Measurements from ENCODE around the gene ADAMTS6.
"Not testable (repeated sequence)": the region's sequence is repeated elsewhere in the genome, so short reads cannot be mapped to it uniquely, and the experiment has no call there.

Gene ADAMTS6

GRCh38 chr5:65474130-65474711, 7.5 kb downstream of the ADAMTS6 start:
- DNase-seq = no peak

GRCh38 chr5:65468633-65469032, 13.1 kb downstream of the ADAMTS6 start:
- DNase-seq = no peak

GRCh38 chr5:65462139-65462705, 19.5 kb downstream of the ADAMTS6 start:
- no peak for DNase-seq

- DNase-seq = no peak
Observed at GRCh38 chr5:65461490-65461889, 20.2 kb downstream of the ADAMTS6 start.

GRCh38 chr5:65459995-65460394, 21.7 kb downstream of the ADAMTS6 start:
- DNase-seq = no peak

- no peak for DNase-seq
Observed at GRCh38 chr5:65455064-65455463, 26.7 kb downstream of the ADAMTS6 start.

- DNase-seq = no peak
Observed at GRCh38 chr5:65451436-65451835, 30.3 kb downstream of the ADAMTS6 start.

GRCh38 chr5:65446682-65447081, 35.0 kb downstream of the ADAMTS6 start:
- no peak for DNase-seq

GRCh38 chr5:65441800-65442199, 39.9 kb downstream of the ADAMTS6 start:
- DNase-seq = no peak

- no peak for DNase-seq
Observed at GRCh38 chr5:65440456-65440855, 41.3 kb downstream of the ADAMTS6 start.

GRCh38 chr5:65434122-65434521, 47.6 kb downstream of the ADAMTS6 start:
- DNase-seq = no peak

- no peak for DNase-seq
Observed at GRCh38 chr5:65426656-65427055, 55.1 kb downstream of the ADAMTS6 start.

GRCh38 chr5:65423623-65424022, 58.1 kb downstream of the ADAMTS6 start:
- DNase-seq = no peak

GRCh38 chr5:65418661-65419060, 63.1 kb downstream of the ADAMTS6 start:
- DNase-seq = no peak

GRCh38 chr5:65413822-65414221, 67.9 kb downstream of the ADAMTS6 start:
- DNase-seq = no peak

GRCh38 chr5:65412842-65413241, 68.9 kb downstream of the ADAMTS6 start:
- no peak for DNase-seq

- no peak for DNase-seq
Observed at GRCh38 chr5:65411356-65411755, 70.4 kb downstream of the ADAMTS6 start.

GRCh38 chr5:65395526-65396155, 86.1 kb downstream of the ADAMTS6 start:
- DNase-seq = no peak

GRCh38 chr5:65394087-65394486, 87.6 kb downstream of the ADAMTS6 start:
- no peak for DNase-seq

- no peak for DNase-seq
Observed at GRCh38 chr5:65391591-65391990, 90.1 kb downstream of the ADAMTS6 start.

GRCh38 chr5:65390208-65390607, 91.5 kb downstream of the ADAMTS6 start:
- no peak for DNase-seq

GRCh38 chr5:65383859-65384258, 97.9 kb downstream of the ADAMTS6 start:
- no peak for DNase-seq

- no peak for DNase-seq
Observed at GRCh38 chr5:65382582-65382981, 99.1 kb downstream of the ADAMTS6 start.

GRCh38 chr5:65370505-65370904, 111.2 kb downstream of the ADAMTS6 start:
- not testable (repeated sequence) for DNase-seq

GRCh38 chr5:65366655-65367054, 115.1 kb downstream of the ADAMTS6 start:
- no peak for DNase-seq
